HepG2 (cell line): ENCODE measurements around the gene GLYR1. TPM values are rescaled to one million over a fixed set of nuclear protein-coding genes. Genes with fewer than 3 reads are reported as not detected.

ENCODE experiments used
- AGO1 ChIP-seq: fragments of 200-400 bp; formaldehyde crosslinking; IDR thresholded peaks from 2 replicates; pipeline ENCODE4 v1.6.1; 2017; ENCODE audit warnings: mild to moderate bottlenecking, low read depth, low read length, moderate library complexity; ENCODE audit not compliant: poor library complexity, severe bottlenecking
- ARNT ChIP-seq: fragments of 450-650 bp; IDR thresholded peaks from 2 replicates; pipeline ENCODE4 v1.6.1; 2017
- FOXJ3 ChIP-seq: sonication (generic); formaldehyde crosslinking; IDR thresholded peaks from 2 replicates; pipeline ENCODE4 v1.4.0; 2020; ENCODE audit warnings: missing genetic modification reagents, mild to moderate bottlenecking, borderline replicate concordance
- HDAC1 ChIP-seq: sonication (generic); formaldehyde crosslinking; IDR thresholded peaks from 2 replicates; pipeline ENCODE4 v1.5.1; 2020; ENCODE audit warnings: mild to moderate bottlenecking, missing genetic modification reagents
- ISL2 ChIP-seq: sonication (generic); formaldehyde crosslinking; IDR thresholded peaks from 2 replicates; pipeline ENCODE4 v1.5.0; 2020; ENCODE audit warnings: missing genetic modification reagents
- KAT8 ChIP-seq: IDR thresholded peaks from 2 replicates; pipeline ENCODE4 v1.6.1; 2016; ENCODE audit warnings: missing genetic modification reagents, missing compliant biosample characterization
- MLLT10 ChIP-seq: sonication (generic); formaldehyde crosslinking; IDR thresholded peaks from 2 replicates; pipeline ENCODE4 v1.4.0; 2020; ENCODE audit warnings: missing genetic modification reagents
- POLR2AphosphoS5 ChIP-seq: IDR thresholded peaks from 2 replicates; pipeline ENCODE4 v1.6.1; 2012; ENCODE audit warnings: low read depth, low read length
- SMAD3 ChIP-seq: sonication (generic); formaldehyde crosslinking; IDR thresholded peaks from 2 replicates; pipeline ENCODE4 v1.4.0; 2020; ENCODE audit warnings: missing genetic modification reagents
- SUZ12 ChIP-seq: fragments of 150-350 bp; IDR thresholded peaks from 2 replicates; pipeline ENCODE4 v1.6.1; 2014; ENCODE audit warnings: low read depth, low read length
- TEAD3 ChIP-seq: optimal IDR thresholded peaks from 2 replicates; pipeline ENCODE3; 2016; ENCODE audit warnings: borderline replicate concordance
- ZBTB38 ChIP-seq: sonication (generic); formaldehyde crosslinking; IDR thresholded peaks from 2 replicates; pipeline ENCODE4 v1.5.1; 2020; ENCODE audit warnings: mild to moderate bottlenecking, missing genetic modification reagents
- ZMYM2 ChIP-seq: sonication (generic); formaldehyde crosslinking; IDR thresholded peaks from 2 replicates; pipeline ENCODE4 v1.8.0; 2022; ENCODE audit warnings: mild to moderate bottlenecking, missing genetic modification reagents
- ZNF564 ChIP-seq: sonication (generic); formaldehyde crosslinking; IDR thresholded peaks from 2 replicates; pipeline ENCODE4 v1.8.1; 2023; ENCODE audit warnings: mild to moderate bottlenecking, missing genetic modification reagents
- ZNF746 ChIP-seq: sonication (generic); formaldehyde crosslinking; IDR thresholded peaks from 2 replicates; pipeline ENCODE4 v1.8.0; 2022; ENCODE audit warnings: mild to moderate bottlenecking, missing genetic modification reagents
- ZNF761 ChIP-seq: sonication (generic); formaldehyde crosslinking; conservative IDR thresholded peaks from 2 replicates; pipeline ENCODE4 v1.4.0; 2020; ENCODE audit warnings: mild to moderate bottlenecking, missing genetic modification reagents
- ZNF790 ChIP-seq: sonication (generic); formaldehyde crosslinking; IDR thresholded peaks from 2 replicates; pipeline ENCODE4 v1.8.0; 2022; ENCODE audit warnings: missing genetic modification reagents, mild to moderate bottlenecking, borderline replicate concordance
- ZNF83 ChIP-seq: sonication (generic); formaldehyde crosslinking; IDR thresholded peaks from 2 replicates; pipeline ENCODE4 v1.4.0; 2020; ENCODE audit warnings: missing genetic modification reagents, mild to moderate bottlenecking, borderline replicate concordance
- polyA plus RNA-seq, 8 experiments: library from polyadenylated mRNA; depleted of rRNA in 3 of 8; stranded (reverse) in 7 of 8; unstranded in 1 of 8; fragments of >200 nt; fragmentation: Illumina TruSeq in 4 of 8; extraction: Trizol in 4 of 8; gene quantifications; 2 replicates each; pipeline versions ENCODE4 v1.2.1 to v1.2.3, GENCODE V29; 2011 to 2016; ENCODE audit warnings: low read depth in 4 of 8, missing spikeins in 1 of 8, mixed read lengths in 1 of 8; ENCODE audit not compliant: insufficient read depth in 1 of 8
- total RNA-seq, 5 experiments: library from RNA; depleted of rRNA; stranded (reverse); fragments of >200 nt; fragmentation: Illumina TruSeq; extraction: Trizol; gene quantifications; 2 replicates each; pipeline ENCODE4 v1.2.3, GENCODE V29; 2016; ENCODE audit warnings: low read depth in 1 of 5
- TF ChIP-seq, protein P1 (sequence below): IDR thresholded peaks from 2 replicates; pipeline ENCODE4 v1.6.1; 2016
- TF ChIP-seq, protein P2 (sequence below): sonication (generic); formaldehyde crosslinking; IDR thresholded peaks from 2 replicates; pipeline ENCODE4 v1.5.0; 2020; ENCODE audit warnings: mild to moderate bottlenecking, missing genetic modification reagents, borderline replicate concordance
- TF ChIP-seq, protein P3 (sequence below): sonication (generic); formaldehyde crosslinking; IDR thresholded peaks from 2 replicates; pipeline ENCODE4 v1.5.1; 2020; ENCODE audit warnings: missing genetic modification reagents, mild to moderate bottlenecking, borderline replicate concordance
- TF ChIP-seq, protein P4 (sequence below): sonication (generic); formaldehyde crosslinking; IDR thresholded peaks from 2 replicates; pipeline ENCODE4 v1.8.0; 2022; ENCODE audit warnings: missing genetic modification reagents, mild to moderate bottlenecking, inconsistent platforms, borderline replicate concordance

Gene GLYR1
- total and polyA plus RNA-seq, 2 of the 13 experiments (the other 11 are each of a cell fraction or from before 2014, with no cell fraction given) = 28.3 to 48.7 TPM

DNA sequence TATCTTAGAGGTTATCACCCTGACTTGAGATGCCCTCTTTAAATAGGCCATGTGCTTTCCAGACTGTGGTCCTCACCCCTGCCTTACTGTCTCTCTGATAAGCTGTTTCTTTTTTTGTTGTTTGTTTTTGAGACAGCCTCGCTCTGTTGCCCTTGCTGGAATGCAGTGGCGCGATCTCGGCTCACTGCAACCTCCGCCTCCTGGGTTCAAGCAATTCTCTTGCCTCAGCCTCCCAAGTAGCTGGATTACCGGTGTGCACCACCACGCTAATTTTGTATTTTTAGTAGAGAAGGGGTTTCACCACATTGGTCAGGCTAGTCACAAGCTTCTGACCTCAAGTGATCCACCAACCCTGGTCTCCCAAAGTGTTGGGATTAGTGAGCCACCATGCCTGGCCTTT, 58.2 kb downstream of the GLYR1 start (continued):
- TF ChIP-seq, protein P1, sequence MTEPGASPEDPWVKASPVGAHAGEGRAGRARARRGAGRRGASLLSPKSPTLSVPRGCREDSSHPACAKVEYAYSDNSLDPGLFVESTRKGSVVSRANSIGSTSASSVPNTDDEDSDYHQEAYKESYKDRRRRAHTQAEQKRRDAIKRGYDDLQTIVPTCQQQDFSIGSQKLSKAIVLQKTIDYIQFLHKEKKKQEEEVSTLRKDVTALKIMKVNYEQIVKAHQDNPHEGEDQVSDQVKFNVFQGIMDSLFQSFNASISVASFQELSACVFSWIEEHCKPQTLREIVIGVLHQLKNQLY (CRISPR knock-in tag) = no peak
- TF ChIP-seq HDAC1 (CRISPR knock-in tag) = 0 out of 2 replicates have a peak, but pooled peaks have one; percentile 29
- no peak for TF ChIP-seq AGO1
- TF ChIP-seq MLLT10 (CRISPR knock-in tag) = no peak
- no peak for TF ChIP-seq ZNF746
- TF ChIP-seq FOXJ3 (CRISPR knock-in tag) = 0 out of 2 replicates have a peak, but pooled peaks have one; percentile 6
- TF ChIP-seq ZNF564 = no peak
- TF ChIP-seq, protein P2, sequence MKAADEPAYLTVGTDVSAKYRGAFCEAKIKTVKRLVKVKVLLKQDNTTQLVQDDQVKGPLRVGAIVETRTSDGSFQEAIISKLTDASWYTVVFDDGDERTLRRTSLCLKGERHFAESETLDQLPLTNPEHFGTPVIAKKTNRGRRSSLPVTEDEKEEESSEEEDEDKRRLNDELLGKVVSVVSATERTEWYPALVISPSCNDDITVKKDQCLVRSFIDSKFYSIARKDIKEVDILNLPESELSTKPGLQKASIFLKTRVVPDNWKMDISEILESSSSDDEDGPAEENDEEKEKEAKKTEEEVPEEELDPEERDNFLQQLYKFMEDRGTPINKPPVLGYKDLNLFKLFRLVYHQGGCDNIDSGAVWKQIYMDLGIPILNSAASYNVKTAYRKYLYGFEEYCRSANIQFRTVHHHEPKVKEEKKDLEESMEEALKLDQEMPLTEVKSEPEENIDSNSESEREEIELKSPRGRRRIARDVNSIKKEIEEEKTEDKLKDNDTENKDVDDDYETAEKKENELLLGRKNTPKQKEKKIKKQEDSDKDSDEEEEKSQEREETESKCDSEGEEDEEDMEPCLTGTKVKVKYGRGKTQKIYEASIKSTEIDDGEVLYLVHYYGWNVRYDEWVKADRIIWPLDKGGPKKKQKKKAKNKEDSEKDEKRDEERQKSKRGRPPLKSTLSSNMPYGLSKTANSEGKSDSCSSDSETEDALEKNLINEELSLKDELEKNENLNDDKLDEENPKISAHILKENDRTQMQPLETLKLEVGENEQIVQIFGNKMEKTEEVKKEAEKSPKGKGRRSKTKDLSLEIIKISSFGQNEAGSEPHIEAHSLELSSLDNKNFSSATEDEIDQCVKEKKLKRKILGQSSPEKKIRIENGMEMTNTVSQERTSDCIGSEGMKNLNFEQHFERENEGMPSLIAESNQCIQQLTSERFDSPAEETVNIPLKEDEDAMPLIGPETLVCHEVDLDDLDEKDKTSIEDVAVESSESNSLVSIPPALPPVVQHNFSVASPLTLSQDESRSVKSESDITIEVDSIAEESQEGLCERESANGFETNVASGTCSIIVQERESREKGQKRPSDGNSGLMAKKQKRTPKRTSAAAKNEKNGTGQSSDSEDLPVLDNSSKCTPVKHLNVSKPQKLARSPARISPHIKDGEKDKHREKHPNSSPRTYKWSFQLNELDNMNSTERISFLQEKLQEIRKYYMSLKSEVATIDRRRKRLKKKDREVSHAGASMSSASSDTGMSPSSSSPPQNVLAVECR (CRISPR knock-in tag) = no peak
- TF ChIP-seq ARNT = no peak
- no peak for TF ChIP-seq ZNF761 (CRISPR knock-in tag)
- peak; percentile 33 for TF ChIP-seq TEAD3 (CRISPR knock-in tag)
- 0 out of 2 replicates have a peak, but pooled peaks have one; percentile 2 for TF ChIP-seq ISL2 (CRISPR knock-in tag)
- TF ChIP-seq ZMYM2 (CRISPR knock-in tag) = 0 out of 2 replicates have a peak, but pooled peaks have one; percentile 16
- TF ChIP-seq, protein P3, sequence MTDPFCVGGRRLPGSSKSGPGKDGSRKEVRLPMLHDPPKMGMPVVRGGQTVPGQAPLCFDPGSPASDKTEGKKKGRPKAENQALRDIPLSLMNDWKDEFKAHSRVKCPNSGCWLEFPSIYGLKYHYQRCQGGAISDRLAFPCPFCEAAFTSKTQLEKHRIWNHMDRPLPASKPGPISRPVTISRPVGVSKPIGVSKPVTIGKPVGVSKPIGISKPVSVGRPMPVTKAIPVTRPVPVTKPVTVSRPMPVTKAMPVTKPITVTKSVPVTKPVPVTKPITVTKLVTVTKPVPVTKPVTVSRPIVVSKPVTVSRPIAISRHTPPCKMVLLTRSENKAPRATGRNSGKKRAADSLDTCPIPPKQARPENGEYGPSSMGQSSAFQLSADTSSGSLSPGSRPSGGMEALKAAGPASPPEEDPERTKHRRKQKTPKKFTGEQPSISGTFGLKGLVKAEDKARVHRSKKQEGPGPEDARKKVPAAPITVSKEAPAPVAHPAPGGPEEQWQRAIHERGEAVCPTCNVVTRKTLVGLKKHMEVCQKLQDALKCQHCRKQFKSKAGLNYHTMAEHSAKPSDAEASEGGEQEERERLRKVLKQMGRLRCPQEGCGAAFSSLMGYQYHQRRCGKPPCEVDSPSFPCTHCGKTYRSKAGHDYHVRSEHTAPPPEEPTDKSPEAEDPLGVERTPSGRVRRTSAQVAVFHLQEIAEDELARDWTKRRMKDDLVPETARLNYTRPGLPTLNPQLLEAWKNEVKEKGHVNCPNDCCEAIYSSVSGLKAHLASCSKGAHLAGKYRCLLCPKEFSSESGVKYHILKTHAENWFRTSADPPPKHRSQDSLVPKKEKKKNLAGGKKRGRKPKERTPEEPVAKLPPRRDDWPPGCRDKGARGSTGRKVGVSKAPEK = no peak
- no peak for TF ChIP-seq SUZ12
- TF ChIP-seq POLR2AphosphoS5 = no peak
- TF ChIP-seq SMAD3 (CRISPR knock-in tag) = no peak
- TF ChIP-seq, protein P4, sequence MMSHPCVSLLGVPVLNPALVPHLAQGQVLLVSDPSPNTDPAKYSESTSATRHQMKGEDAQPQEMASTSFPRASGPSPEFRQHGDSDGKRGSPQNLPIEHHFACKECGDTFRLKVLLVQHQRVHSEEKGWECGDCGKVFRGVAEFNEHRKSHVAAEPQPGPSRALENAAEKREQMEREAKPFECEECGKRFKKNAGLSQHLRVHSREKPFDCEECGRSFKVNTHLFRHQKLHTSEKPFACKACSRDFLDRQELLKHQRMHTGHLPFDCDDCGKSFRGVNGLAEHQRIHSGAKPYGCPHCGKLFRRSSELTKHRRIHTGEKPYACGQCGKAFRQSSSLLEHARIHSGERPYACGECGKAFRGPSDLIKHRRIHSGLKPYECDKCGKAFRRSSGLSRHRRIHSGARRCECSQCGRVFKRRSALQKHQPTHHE = no peak
- no peak for TF ChIP-seq ZBTB38
- no peak for TF ChIP-seq ZNF83 (CRISPR knock-in tag)
- no peak for TF ChIP-seq KAT8 (CRISPR knock-in tag)
- TF ChIP-seq ZNF790 (CRISPR knock-in tag) = no peak
